OCI-LY7 (cell line): Measurements from ENCODE around the gene MPPED1.

Source experiments
- CTCF ChIP-seq: fragments of 200-600 bp; sonication (generic); conservative IDR thresholded peaks from 2 replicates; pipeline ENCODE4 v1.5.1; 2014; ENCODE audit warnings: mild to moderate bottlenecking, antibody characterized with exemption, low read length, moderate library complexity, mixed read lengths
- EZH2phosphoT487 ChIP-seq: fragments of 200-600 bp; sonication (generic); IDR thresholded peaks from 2 replicates; pipeline ENCODE4 v1.6.1; 2018; ENCODE audit warnings: low read depth, borderline replicate concordance, mild to moderate bottlenecking, mixed run types, antibody characterized with exemption, low read length, moderate library complexity, mixed read lengths

- TF ChIP-seq CTCF (no peak), EZH2phosphoT487 (no peak)
Measured at GRCh38 chr22:43466710-43467109, 54.9 kb downstream of the MPPED1 start.
